DMS153 treated with DMSO at 0.1 percent for 48 hours (cell line): ENCODE measurements around the gene PDCD10.

Source experiments
- DNase-seq: peaks from one replicate; lab custom pipeline; 2025; ENCODE audit not compliant: unreplicated experiment; lab: John Stamatoyannopoulos, UW

The PDCD10 gene

GRCh38 chr3:167684388-167684993, 50.2 kb downstream of the PDCD10 start:
- peak; percentile 38 for DNase-seq

GRCh38 chr3:167679526-167679925, 55.2 kb downstream of the PDCD10 start:
- DNase-seq, result no peak

GRCh38 chr3:167675848-167676247, 58.8 kb downstream of the PDCD10 start:
- no peak for DNase-seq

GRCh38 chr3:167673221-167673620, 61.5 kb downstream of the PDCD10 start:
- no peak for DNase-seq

GRCh38 chr3:167671878-167672427, 62.7 kb downstream of the PDCD10 start:
- no peak for DNase-seq

- no peak for DNase-seq
These were observed 65.0 kb downstream of the PDCD10 start for GRCh38 chr3:167669699-167670098.

- DNase-seq, result no peak
These were observed 66.0 kb downstream of the PDCD10 start for GRCh38 chr3:167668651-167669050.

GRCh38 chr3:167666563-167666962, 68.1 kb downstream of the PDCD10 start:
- DNase-seq, result no peak

- DNase-seq, result no peak
These were observed 71.7 kb downstream of the PDCD10 start for GRCh38 chr3:167662919-167663400.

GRCh38 chr3:167657684-167658225, 76.9 kb downstream of the PDCD10 start:
- no peak for DNase-seq

- DNase-seq, result no peak
These were observed 77.9 kb downstream of the PDCD10 start for GRCh38 chr3:167656821-167657220.

GRCh38 chr3:167653760-167654159, 80.9 kb downstream of the PDCD10 start, which contains the start of gene WDR49:
Gene WDR49 (minus strand): TSS chr3:167653942. CDS start chr3:167653425, 517 bp downstream.
- peak; percentile 75 for DNase-seq

- peak; percentile 56 for DNase-seq
These were observed 81.5 kb downstream of the PDCD10 start for GRCh38 chr3:167653155-167653554.

GRCh38 chr3:167651826-167652225, 82.9 kb downstream of the PDCD10 start:
- DNase-seq, result no peak

GRCh38 chr3:167650459-167650858, 84.2 kb downstream of the PDCD10 start:
- DNase-seq, result no peak

- no peak for DNase-seq
These were observed 84.9 kb downstream of the PDCD10 start for GRCh38 chr3:167649746-167650145.

GRCh38 chr3:167644611-167645010, 90.1 kb downstream of the PDCD10 start:
- DNase-seq, result no peak
